Measurements from ENCODE around the gene KCNF1. TPM values are rescaled to one million over a fixed set of nuclear protein-coding genes. Genes with fewer than 3 reads are reported as not detected.

Gene KCNF1
- total RNA-seq, 1 donor from 2014 or later: 1.6 TPM

DNA sequence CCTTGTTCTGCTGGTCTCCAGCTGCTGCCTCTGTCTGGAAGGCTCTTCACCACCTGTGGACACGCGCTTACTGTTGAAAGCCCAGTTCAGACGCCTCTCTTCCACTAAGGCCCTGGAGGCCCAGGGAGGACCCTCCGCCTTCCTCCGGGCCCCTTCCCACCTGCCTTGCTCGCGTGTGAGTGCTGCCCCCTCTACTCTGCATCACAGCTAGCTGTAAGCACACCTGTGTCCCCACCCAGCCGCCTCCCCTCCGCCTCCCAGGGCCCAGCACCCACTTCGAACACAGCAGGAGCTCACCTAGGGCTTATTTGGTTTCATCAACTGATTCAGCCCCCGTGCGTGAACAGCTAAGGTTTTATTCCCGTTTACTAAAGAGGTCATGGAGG is 49.7 kb downstream of the KCNF1 start:
- Histone ChIP-seq H3K79me2 (ENCODE audit: insufficient read depth, low read length) (no peaks in the 10 kb centered on the region), H3K9ac (ENCODE audit: low read length) (no peak overlapping the region), H4K20me1 (ENCODE audit: insufficient read depth, low read length) (no peaks in the 10 kb centered on the region), H3K27me3 (ENCODE audit: insufficient read depth, low read length) (no peaks in the 10 kb centered on the region), H3K9me3 (ENCODE audit: insufficient read depth, low read depth, low read length) (no peaks in the 10 kb centered on the region), H3K4me1 (ENCODE audit: insufficient read depth, low read length) (peaks cover 14% of the 10 kb centered on the region), H3K36me3 (ENCODE audit: insufficient read depth, low read length) (no peaks in the 10 kb centered on the region), H2AFZ (ENCODE audit: low read depth, low read length) (no peak overlapping the region), H3K4me3 (ENCODE audit: insufficient read depth, low read depth, low read length) (no peak overlapping the region), H3K4me2 (ENCODE audit: low read length) (no peak overlapping the region), H3K27ac (ENCODE audit: low read depth, low read length) (no peak overlapping the region)
- FAIRE-seq: no peak
- Mint-ChIP-seq H3K4me1 (ENCODE audit: low read depth, unreplicated experiment) (peaks cover 14% of the 10 kb centered on the region), H3K36me3 (ENCODE audit: low read depth, unreplicated experiment) (no peaks in the 10 kb centered on the region), H3K27me3 (ENCODE audit: low read depth, unreplicated experiment) (peaks cover 27% of the 10 kb centered on the region), H3K27ac (ENCODE audit: unreplicated experiment) (no peak overlapping the region), H3K9me3 (ENCODE audit: unreplicated experiment) (peaks cover 4% of the 10 kb centered on the region), H3K4me3 (ENCODE audit: unreplicated experiment) (no peak overlapping the region)
- DNase-seq (ENCODE audit: low read depth): no peak
- TF ChIP-seq, protein P1, sequence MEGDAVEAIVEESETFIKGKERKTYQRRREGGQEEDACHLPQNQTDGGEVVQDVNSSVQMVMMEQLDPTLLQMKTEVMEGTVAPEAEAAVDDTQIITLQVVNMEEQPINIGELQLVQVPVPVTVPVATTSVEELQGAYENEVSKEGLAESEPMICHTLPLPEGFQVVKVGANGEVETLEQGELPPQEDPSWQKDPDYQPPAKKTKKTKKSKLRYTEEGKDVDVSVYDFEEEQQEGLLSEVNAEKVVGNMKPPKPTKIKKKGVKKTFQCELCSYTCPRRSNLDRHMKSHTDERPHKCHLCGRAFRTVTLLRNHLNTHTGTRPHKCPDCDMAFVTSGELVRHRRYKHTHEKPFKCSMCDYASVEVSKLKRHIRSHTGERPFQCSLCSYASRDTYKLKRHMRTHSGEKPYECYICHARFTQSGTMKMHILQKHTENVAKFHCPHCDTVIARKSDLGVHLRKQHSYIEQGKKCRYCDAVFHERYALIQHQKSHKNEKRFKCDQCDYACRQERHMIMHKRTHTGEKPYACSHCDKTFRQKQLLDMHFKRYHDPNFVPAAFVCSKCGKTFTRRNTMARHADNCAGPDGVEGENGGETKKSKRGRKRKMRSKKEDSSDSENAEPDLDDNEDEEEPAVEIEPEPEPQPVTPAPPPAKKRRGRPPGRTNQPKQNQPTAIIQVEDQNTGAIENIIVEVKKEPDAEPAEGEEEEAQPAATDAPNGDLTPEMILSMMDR (IDR thresholded peaks at IDR 0.05; ENCODE audit: insufficient read depth, low read depth, low read length): no peak
- TF ChIP-seq EZH2 (IDR thresholded peaks at IDR 0.05; ENCODE audit: insufficient read depth, low read length): no peak

GRCh38 chr2:10962004-10962403 is 50.3 kb downstream of the KCNF1 start:
- no peak overlapping the region for H3K27ac Mint-ChIP-seq (ENCODE audit: unreplicated experiment)

DNA sequence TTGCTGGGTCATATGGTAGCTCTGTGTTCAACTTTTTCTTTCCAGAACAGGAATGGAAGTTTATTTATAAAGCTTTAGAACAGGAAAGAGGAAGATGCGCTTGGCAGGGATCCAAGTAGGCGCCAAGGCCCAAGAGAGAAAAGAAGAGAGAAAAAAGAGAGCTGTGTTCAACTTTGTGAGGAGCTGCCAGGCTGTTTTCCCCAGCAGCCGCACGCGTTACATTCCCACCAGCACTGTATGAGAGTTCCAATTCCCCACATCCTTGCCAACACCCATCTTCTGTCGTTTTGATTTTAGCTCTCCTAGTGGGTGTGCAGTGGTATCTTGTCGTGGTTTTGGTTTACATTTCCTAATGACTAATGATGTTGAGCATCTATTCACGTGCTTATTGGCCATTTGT is 51.4 kb downstream of the KCNF1 start:
- Histone ChIP-seq H3K27me3 (ENCODE audit: insufficient read depth, low read length) (no peaks in the 10 kb centered on the region), H2AFZ (ENCODE audit: low read depth, low read length) (no peak overlapping the region), H4K20me1 (ENCODE audit: insufficient read depth, low read length) (no peaks in the 10 kb centered on the region), H3K4me2 (ENCODE audit: low read length) (peak overlapping the region; percentile 2), H3K79me2 (ENCODE audit: insufficient read depth, low read length) (no peaks in the 10 kb centered on the region), H3K4me1 (ENCODE audit: insufficient read depth, low read length) (peaks cover 10% of the 10 kb centered on the region), H3K4me3 (ENCODE audit: insufficient read depth, low read depth, low read length) (no peak overlapping the region), H3K27ac (ENCODE audit: low read depth, low read length) (no peak overlapping the region), H3K9me3 (ENCODE audit: insufficient read depth, low read depth, low read length) (no peaks in the 10 kb centered on the region), H3K36me3 (ENCODE audit: insufficient read depth, low read length) (no peaks in the 10 kb centered on the region), H3K9ac (ENCODE audit: low read length) (no peak overlapping the region)
- H3K4me3 Mint-ChIP-seq (ENCODE audit: unreplicated experiment): no peak overlapping the region
- DNase-seq (ENCODE audit: low read depth) (peak; percentile 6), FAIRE-seq (no peak)
- peaks cover 4% of the 10 kb centered on the region for H3K9me3 Mint-ChIP-seq (ENCODE audit: unreplicated experiment)
- H3K27ac Mint-ChIP-seq (ENCODE audit: unreplicated experiment): no peak overlapping the region
- no peaks in the 10 kb centered on the region for H3K36me3 Mint-ChIP-seq (ENCODE audit: low read depth, unreplicated experiment)
- H3K27me3 Mint-ChIP-seq (ENCODE audit: low read depth, unreplicated experiment): peaks cover 36% of the 10 kb centered on the region
- TF ChIP-seq EZH2 (IDR thresholded peaks at IDR 0.05; ENCODE audit: insufficient read depth, low read length): no peak
- TF ChIP-seq, protein P1 (IDR thresholded peaks at IDR 0.05; ENCODE audit: insufficient read depth, low read depth, low read length): no peak
- H3K4me1 Mint-ChIP-seq (ENCODE audit: low read depth, unreplicated experiment): peaks cover 14% of the 10 kb centered on the region

More at GRCh38 chr2:10962004-10962403, 50.3 kb downstream of the KCNF1 start:
- H3K36me3 Mint-ChIP-seq (ENCODE audit: low read depth, unreplicated experiment): no peaks in the 10 kb centered on the region
- Histone ChIP-seq H3K27me3 (ENCODE audit: insufficient read depth, low read length) (no peaks in the 10 kb centered on the region), H3K9me3 (ENCODE audit: insufficient read depth, low read depth, low read length) (no peaks in the 10 kb centered on the region), H3K4me2 (ENCODE audit: low read length) (no peak overlapping the region), H3K79me2 (ENCODE audit: insufficient read depth, low read length) (no peaks in the 10 kb centered on the region), H3K27ac (ENCODE audit: low read depth, low read length) (no peak overlapping the region), H3K4me3 (ENCODE audit: insufficient read depth, low read depth, low read length) (no peak overlapping the region), H3K4me1 (ENCODE audit: insufficient read depth, low read length) (peaks cover 14% of the 10 kb centered on the region), H3K36me3 (ENCODE audit: insufficient read depth, low read length) (no peaks in the 10 kb centered on the region), H4K20me1 (ENCODE audit: insufficient read depth, low read length) (no peaks in the 10 kb centered on the region), H3K9ac (ENCODE audit: low read length) (no peak overlapping the region), H2AFZ (ENCODE audit: low read depth, low read length) (no peak overlapping the region)
- no peak for DNase-seq (ENCODE audit: low read depth)
- H3K9me3 Mint-ChIP-seq (ENCODE audit: unreplicated experiment): peaks cover 4% of the 10 kb centered on the region
- H3K27me3 Mint-ChIP-seq (ENCODE audit: low read depth, unreplicated experiment): peaks cover 31% of the 10 kb centered on the region
- H3K4me1 Mint-ChIP-seq (ENCODE audit: low read depth, unreplicated experiment): peaks cover 14% of the 10 kb centered on the region
- no peak overlapping the region for H3K4me3 Mint-ChIP-seq (ENCODE audit: unreplicated experiment)
- TF ChIP-seq EZH2 (IDR thresholded peaks at IDR 0.05; ENCODE audit: insufficient read depth, low read length): no peak
- TF ChIP-seq, protein P1 (IDR thresholded peaks at IDR 0.05; ENCODE audit: insufficient read depth, low read depth, low read length): no peak
- FAIRE-seq: no peak
